22Rv1 (cell line): ENCODE results near the gene CNTN1.

Source experiments
- CTCF ChIP-seq: fragments of 450-650 bp; IDR thresholded peaks from 2 replicates; pipeline ENCODE4 v1.5.1; 2017; ENCODE audit warnings: mild to moderate bottlenecking
- ZFX ChIP-seq: fragments of 450-650 bp; IDR thresholded peaks from 2 replicates; pipeline ENCODE4 v1.6.1; 2017; ENCODE audit warnings: antibody characterized with exemption, borderline replicate concordance

DNA sequence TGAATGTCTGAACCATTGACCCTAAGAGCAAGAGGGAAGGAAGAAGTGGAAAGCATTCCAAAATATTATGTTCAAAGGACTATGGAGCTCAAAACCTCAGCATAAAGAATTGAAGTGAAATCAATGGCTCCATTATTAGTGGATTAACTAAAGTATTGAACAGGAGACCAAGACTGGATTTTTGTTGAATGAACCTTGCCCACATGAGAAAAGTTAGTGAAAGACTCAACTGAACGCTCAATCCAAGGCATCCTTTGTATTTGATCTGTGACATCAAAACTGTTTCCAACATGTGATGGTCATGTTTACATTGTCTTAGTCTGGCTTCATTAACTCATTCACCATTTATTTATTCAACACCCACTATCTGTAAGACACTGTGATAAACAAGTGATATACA is 161.0 kb downstream of the CNTN1 start:
- TF ChIP-seq CTCF, result no peak
- TF ChIP-seq ZFX, result no peak
